Cardiac septum (tissue), 1 donor: ENCODE measurements around the gene EIPR1. TPM values are rescaled to one million over a fixed set of nuclear protein-coding genes. Genes with fewer than 3 reads are reported as not detected.

ENCODE experiments used
- DNase-seq: peaks from one replicate; pipeline ENCODE4 v3.0.0-alpha.2; 2020; ENCODE audit warnings: low spot score
- intact Hi-C: fragments of 100-400 bp; cut with DNase I; formaldehyde crosslinking; loops from one replicate; pipeline ENCODE4 v1.14.0; 2022
- total RNA-seq: library from RNA; stranded (reverse); fragmentation: NEBNext Ultra II Directional; extraction: Animal tissue kit (Norgen Biotek cat#: 25700); gene quantifications from one replicate; pipeline ENCODE4 v1.2.1, GENCODE V29; 2021
- donor health status: DM: no; HTN: no; CAD: no.

Gene EIPR1
- total RNA-seq, 1 donor from 2014 or later: 10.5 TPM

- intact Hi-C loops: no loop called here
- DNase-seq: no peak
Measured at GRCh38 chr2:3154146-3154545, 223.5 kb downstream of the EIPR1 start.

GRCh38 chr2:3151153-3151918, 226.3 kb downstream of the EIPR1 start:
- intact Hi-C loops: no loop called here
- no peak for DNase-seq

- no peak for DNase-seq
- intact Hi-C loops: no loop called here
Measured at GRCh38 chr2:3149441-3150217, 228.0 kb downstream of the EIPR1 start.

- intact Hi-C loops: no loop called here
- DNase-seq: no peak
Measured at GRCh38 chr2:3148716-3149115, 228.9 kb downstream of the EIPR1 start.

- DNase-seq: no peak
- intact Hi-C loops: no loop called here
Measured at GRCh38 chr2:3147651-3148530, 229.7 kb downstream of the EIPR1 start.

- intact Hi-C loops: no loop called here
- no peak for DNase-seq
Measured at GRCh38 chr2:3146772-3147650, 230.6 kb downstream of the EIPR1 start.

- intact Hi-C loops: no loop called here
- DNase-seq: no peak
Measured at GRCh38 chr2:3146175-3146574, 231.4 kb downstream of the EIPR1 start.

GRCh38 chr2:3145471-3146021, 232.1 kb downstream of the EIPR1 start:
- intact Hi-C loops: no loop called here
- no peak for DNase-seq

- no peak for DNase-seq
- intact Hi-C loops: no loop called here
Measured at GRCh38 chr2:3144856-3145255, 232.8 kb downstream of the EIPR1 start.

- no peak for DNase-seq
- intact Hi-C loops: no loop called here
Measured at GRCh38 chr2:3143602-3144001, 234.0 kb downstream of the EIPR1 start.

- intact Hi-C loops: no loop called here
- DNase-seq: no peak
Measured at GRCh38 chr2:3142961-3143571, 234.6 kb downstream of the EIPR1 start.

- no peak for DNase-seq
- intact Hi-C loops: no loop called here
Measured at GRCh38 chr2:3142210-3142609, 235.4 kb downstream of the EIPR1 start.

- no peak for DNase-seq
- intact Hi-C loops: no loop called here
Measured at GRCh38 chr2:3141696-3142095, 235.9 kb downstream of the EIPR1 start.

- no peak for DNase-seq
- intact Hi-C loops: no loop called here
Measured at GRCh38 chr2:3139906-3140305, 237.7 kb downstream of the EIPR1 start.

Other genes starting within 250 kb of the EIPR1 start
- gene TRAPPC12, start 1.9 kb upstream of the EIPR1 start, total RNA-seq: 67.5 TPM
- gene ADI1, start 141.7 kb upstream of the EIPR1 start, total RNA-seq: 135 TPM
- 21.4 TPM for gene RNASEH1, start 180.5 kb upstream of the EIPR1 start, total RNA-seq
- gene RPS7, start 197.4 kb upstream of the EIPR1 start, total RNA-seq: 489 TPM
- 3.1 TPM for gene COLEC11, start 217.3 kb upstream of the EIPR1 start, total RNA-seq